Endometrial microvascular endothelial cells (primary cell): Measurements from ENCODE around the gene ACTN1. TPM values are rescaled to one million over a fixed set of nuclear protein-coding genes. Genes with fewer than 3 reads are reported as not detected.

Source experiments
- in situ Hi-C: cut with HindIII; loops from 2 replicates; pipeline ENCODE4 v1.10.0; 2017; ENCODE audit warnings: low sequenced_read_pairs, low pct_unique_long_range_greater_than_20kb; ENCODE audit errors: inconsistent ontology term
- total RNA-seq: library from RNA; depleted of rRNA; stranded (reverse); fragments of >200 nt; gene quantifications from one replicate; pipeline ENCODE4 v1.2.3, GENCODE V29; 2015; ENCODE audit errors: inconsistent ontology term

ACTN1 gene
- total RNA-seq, 1 donor from 2014 or later = 399 TPM

GRCh38 chr14:68824517-68825347, 154.4 kb downstream of the ACTN1 start:
- in situ Hi-C loops = loop anchor here (25.0 kb wide), 1 partner anchor 887 kb away; no protein-coding TSS in a partner anchor

- in situ Hi-C loops = loop anchor here (25.0 kb wide), 1 partner anchor 887 kb away; no protein-coding TSS in a partner anchor
Measured at GRCh38 chr14:68824207-68824516, 154.9 kb downstream of the ACTN1 start.

Other genes with a start within 250 kb of the ACTN1 start
- gene ZFP36L1, start 186.2 kb downstream of the ACTN1 start, total RNA-seq = 126 TPM
- 16.6 TPM for gene DCAF5, start 173.8 kb upstream of the ACTN1 start, total RNA-seq
- 30.5 TPM for gene EXD2, start 212.2 kb upstream of the ACTN1 start, total RNA-seq